ENCODE results near the gene SCAND1.
"Not testable (repeated sequence)": the region's sequence is repeated elsewhere in the genome, so short reads cannot be mapped to it uniquely, and the experiment has no call there.

GRCh38 chr20:35959291-35959690 is 5.0 kb upstream of the SCAND1 start:
- not testable (repeated sequence) for TF ChIP-seq CTCF (IDR thresholded peaks at IDR 0.05); NPAS2 (CRISPR knock-in tag; IDR thresholded peaks at IDR 0.05; ENCODE audit: borderline replicate concordance); RFX5 (IDR thresholded peaks at IDR 0.05); ZC3H11A (IDR thresholded peaks at IDR 0.05); MAFK (IDR thresholded peaks at IDR 0.05; ENCODE audit: partially characterized antibody); POLR2A (IDR thresholded peaks at IDR 0.05; ENCODE audit: low read length); EP300 (IDR thresholded peaks at IDR 0.05); SMC3 (IDR thresholded peaks at IDR 0.05); USF2 (IDR thresholded peaks at IDR 0.05); HDAC2 (IDR thresholded peaks at IDR 0.05); CEBPB (IDR thresholded peaks at IDR 0.05); PBX3 (IDR thresholded peaks at IDR 0.05); MAX (IDR thresholded peaks at IDR 0.05)
